EL (cell line): ENCODE measurements around the gene LEKR1.
"Not testable (repeated sequence)": the region's sequence is repeated elsewhere in the genome, so short reads cannot be mapped to it uniquely, and the experiment has no call there.

ENCODE experiments used
- DNase-seq: peaks from one replicate; pipeline ENCODE4 v3.0.0-alpha.2; 2016

The LEKR1 gene

DNA sequence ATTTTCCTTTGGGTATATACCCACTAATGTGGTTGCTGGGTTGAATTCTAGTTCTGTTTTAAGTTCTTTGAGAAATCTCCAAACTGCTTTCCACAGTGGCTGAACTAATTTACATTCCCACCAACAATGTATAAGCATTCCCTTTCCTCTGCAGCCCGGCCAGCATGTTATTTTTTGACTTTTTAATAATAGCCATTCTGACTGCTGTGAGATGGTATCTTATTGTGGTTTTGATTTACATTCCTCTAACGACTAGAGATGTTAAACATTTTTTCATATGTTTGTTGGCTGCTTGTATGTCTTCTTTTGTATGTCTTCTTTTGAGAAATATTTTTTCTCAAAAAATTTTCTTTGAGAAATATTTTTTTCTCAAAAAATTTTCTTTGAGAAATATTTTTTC, 84.7 kb downstream of the LEKR1 start:
- peak; percentile 50 for DNase-seq

DNA sequence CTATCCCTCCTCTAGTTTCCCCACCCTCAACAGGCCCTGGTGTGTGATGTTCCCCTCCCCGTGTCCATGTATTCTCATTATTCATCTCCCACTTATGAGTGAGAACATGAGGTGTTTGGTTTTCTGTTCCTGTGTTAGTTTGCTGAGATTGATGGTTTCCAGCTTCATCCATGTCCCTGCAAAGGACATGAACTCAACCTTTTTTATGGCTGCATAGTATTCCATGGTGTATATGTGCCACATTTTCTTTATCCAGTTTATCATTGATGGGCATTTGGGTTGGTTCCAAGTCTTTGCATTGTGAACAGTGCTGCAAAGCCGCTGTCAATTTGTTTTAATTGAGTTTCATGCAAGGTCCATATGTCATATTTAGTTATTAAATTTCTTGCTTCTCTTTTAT, 88.1 kb downstream of the LEKR1 start:
- DNase-seq, result not testable (repeated sequence)

DNA sequence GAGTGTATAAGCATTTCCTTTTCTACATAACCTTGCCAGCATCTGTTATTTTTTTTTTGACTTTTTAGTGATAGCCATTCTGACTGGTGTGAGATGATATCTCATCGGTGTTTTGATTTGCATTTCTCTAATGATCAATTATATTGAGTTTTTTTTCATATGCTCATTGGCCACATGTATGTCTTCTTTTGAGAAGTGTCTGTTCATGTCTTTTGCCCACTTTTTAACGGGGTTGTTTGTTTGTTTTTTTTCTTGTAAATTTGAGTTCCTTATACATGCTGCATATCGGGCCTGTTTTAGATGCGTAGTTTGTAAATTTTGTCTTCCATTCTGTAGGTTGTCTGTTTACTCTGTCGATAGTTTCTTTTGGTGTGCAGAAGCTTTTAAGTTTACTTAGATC, 89.2 kb downstream of the LEKR1 start:
- DNase-seq, result no peak

DNA sequence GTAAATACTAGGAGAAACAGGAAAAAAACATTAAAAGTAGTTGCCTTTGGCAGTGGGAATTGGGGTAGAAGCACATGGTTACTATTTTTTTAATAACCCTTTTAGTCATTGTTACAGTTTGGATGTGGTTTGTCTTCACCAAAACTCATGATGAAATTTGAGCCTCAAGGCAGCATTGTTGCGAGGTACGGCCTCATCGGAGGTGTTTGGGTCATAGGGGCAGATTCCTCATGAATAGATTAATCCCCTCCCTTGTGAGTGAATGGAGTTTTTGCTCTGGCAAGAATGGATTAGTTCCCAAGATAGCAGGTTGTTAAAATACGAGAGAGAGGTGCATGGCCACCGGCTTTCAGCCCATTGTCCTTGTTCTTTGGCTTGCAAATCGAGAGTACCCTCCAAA, 92.6 kb downstream of the LEKR1 start:
- peak; percentile 40 for DNase-seq

DNA sequence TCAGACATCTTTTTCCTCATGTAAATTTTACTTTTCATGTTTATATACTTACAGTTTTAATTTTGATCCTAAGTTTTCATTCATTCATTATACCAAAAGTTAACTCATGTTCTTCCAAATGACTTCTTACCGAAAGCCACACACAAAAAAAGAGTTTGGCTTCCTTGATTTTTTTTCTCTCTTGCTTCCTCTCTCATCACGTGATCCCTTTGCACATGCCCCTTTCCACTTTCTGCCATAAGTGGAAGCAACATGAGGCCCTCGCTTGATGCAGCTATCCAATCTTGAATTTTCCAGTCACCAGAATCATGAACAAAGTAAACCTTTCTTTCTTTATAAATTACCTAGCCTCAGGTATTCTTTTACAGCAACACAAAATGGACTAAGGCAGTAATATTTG, 93.7 kb downstream of the LEKR1 start:
- DNase-seq, result no peak

DNA sequence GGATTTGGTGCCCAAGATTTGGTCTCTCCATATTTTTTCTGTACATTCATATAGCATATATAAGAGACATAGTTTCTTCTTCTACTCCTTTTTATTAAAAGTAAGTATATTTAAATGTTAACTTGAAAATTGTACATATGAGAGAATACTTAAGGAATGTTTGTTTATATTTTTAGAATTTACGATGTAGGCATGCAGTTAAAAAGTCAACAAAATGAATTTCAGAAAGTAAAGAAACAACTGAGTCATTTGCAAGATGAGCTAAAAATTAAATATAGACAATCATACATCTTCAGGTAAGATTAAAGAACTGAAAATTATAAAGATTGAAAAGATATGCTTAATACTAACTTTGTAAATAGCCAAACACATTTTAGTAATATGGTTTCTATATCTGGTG, 94.2 kb downstream of the LEKR1 start:
- no peak for DNase-seq

DNA sequence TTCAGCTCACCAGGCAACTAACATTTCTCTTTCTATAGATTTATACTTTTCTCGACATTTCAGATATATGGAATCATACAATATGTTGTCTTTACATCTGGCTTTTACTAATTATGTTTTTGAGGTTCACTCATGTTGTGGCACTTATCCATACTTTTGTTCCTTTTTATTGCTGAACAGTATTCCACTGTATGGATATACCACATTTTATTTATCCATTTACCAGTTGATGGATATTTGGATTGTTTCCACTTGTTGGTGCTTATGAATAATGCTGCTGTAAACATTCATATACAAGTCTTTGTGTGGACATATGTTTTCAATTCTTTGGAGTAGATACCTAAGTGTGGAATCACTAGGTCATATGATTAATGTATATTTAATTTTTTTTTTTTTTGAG, 97.2 kb downstream of the LEKR1 start:
- no peak for DNase-seq

DNA sequence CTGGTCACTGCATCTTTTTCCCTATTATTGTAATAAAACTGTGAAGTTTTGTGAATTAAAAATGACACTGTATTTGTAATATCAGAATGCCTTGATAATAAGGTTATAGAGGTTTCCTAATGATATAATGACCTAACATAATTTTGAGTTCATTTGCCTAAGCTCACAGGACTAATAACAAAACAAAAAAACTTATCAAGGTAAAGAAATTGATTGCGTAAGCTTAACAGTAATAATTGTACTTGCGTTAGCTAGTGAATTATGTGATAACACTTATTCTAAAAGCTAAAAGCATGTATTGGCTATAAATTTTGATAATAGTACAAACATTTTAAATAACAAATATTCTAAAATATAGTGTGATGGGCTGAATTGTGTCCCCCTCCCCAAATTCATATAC, 112.6 kb downstream of the LEKR1 start:
- DNase-seq, result no peak

DNA sequence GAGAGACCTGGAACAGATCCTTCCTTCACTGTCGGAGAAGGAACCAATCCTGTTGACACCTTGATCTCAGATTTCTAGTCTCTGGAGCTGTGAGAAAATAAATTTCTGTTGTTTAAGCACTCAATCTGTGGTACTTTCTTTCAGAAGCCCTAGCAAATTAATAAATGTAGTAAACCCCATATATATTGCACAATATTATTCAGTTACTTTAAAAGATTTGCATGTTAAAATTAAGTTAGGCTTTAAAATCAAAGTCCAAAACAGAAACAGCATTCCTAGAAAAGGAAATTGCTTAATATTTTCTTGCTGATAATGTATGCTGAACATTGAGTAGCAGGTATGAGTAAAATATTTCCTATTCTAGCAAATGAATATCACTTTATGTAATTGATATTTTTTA, 113.2 kb downstream of the LEKR1 start:
- DNase-seq, result no peak

DNA sequence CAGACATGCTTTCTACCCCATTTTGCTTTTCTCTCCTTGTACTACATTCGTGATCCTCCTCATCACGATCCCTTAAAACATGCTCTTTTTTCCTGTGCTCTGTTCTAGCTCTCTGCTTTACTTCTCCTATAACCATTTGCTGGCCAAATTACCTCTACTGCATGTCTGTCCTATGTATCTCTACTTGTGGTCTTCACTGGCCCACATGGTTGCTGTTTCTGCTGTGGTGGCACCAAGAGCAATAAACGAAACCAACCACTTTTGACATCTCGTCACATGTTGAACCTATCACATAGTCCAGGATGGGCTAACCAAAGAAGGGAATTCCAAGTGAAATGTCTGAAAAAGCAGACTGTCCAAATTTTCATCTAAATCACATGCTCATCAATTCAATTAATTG, 115.2 kb downstream of the LEKR1 start:
- DNase-seq, result no peak

DNA sequence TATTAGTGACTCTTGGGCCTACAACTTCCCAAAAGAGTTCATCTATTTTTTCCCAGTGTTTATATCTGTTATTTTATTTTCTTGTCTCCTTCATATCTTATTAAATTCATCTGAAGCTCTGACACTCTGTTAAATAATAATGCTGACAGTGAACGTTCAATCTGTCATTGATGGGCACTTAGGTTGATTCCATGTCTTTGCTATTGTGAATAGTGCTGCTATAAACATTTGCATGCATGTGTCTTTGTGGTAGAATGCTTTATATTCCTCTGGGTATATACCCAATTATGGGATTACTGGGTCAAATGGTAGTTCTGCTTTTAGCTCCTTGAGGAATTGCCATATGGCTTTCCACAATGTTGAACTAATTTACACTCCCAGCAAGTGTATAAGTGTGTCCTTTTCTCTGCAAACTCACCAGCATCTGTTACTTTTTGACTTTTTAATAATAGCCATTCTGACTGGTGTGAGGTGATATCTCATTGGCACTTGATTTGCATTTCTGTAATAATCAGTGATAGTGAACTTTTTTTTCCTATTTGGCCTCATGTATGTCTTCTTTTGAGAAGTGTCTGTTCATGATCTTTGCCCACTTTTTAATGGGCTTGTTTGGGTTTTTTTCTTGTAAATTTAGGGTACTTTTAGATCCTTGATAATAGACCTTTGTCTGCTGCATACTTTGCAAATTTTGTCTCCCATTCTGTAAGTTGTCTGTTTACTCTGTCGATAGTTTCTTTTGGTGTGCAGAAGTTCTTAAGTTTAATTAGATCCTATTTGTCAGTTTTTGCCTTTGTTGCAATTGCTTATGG, 122.5 kb downstream of the LEKR1 start:
- no peak for DNase-seq

DNA sequence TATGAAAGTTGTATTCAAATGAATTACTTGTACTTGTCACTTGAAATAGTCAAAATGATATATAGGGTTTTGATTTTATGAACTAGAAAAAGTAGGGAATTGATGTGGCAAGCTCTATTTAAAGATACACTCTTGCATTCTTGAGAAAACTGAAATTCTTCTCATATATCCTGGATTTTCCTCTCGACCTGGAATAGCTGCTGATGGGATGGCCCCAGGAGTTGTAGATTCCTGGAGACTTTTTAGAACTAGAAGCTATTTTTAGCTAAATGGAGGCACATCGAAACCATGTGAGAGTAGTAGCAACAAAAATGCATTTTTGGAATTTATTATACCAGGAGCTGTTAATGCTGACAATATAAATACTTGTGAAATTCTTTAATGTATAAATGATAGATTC, 125.9 kb downstream of the LEKR1 start:
- no peak for DNase-seq

DNA sequence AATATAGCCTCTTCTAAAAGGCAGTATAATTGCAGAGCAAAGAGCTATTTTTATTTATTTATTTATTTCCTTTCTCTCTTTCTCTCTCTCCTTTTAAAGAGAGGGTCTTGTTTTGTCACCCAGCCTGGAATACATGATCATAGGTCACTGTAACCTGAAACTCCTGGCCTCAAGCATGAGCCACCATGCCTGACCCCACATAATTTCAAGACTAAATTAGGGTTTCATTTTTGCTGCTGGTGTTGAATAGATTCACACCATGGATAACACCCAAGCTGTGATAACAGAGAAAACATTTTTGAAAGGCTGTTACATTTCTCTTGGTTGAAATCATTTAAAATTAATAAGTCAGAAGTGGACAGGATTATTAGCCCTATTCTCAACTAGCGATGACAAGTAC, 131.6 kb downstream of the LEKR1 start:
- no peak for DNase-seq

DNA sequence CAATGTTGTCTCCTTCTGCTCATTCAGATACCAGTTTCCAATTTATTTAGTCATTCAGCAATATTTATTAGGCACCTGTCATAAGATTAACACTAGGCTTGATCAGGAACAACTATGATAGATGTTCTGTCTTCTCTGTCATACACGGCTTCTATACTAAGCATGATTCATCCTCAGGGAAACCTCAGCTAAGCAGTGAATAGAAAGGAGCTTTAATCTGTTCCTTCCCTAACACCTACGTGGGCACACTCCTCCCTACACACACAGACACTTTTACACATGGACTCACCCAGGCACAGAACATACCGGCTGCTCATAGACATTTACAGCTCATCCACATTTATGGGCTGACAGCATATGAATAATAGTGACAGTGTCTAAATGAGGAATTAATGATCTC, 136.9 kb downstream of the LEKR1 start:
- DNase-seq, result no peak

DNA sequence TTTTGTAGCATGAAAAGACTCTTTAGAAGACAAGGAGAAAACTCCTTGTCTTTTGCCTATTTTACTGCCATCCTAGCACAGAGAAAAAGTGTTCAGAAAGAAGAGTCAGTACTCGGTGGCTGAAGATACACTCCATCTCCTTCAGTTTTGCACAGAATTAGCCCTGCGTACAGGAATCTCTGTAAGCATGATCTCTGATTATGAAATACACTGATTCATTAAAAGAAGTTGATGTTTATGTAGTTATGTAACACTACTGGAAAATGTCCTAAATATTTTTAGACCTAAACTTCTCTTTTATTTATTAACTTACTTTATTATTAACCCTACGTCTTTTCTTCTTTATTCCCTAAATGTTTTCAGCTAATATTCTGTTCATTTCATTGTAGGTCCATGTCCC, 138.4 kb downstream of the LEKR1 start:
- no peak for DNase-seq

DNA sequence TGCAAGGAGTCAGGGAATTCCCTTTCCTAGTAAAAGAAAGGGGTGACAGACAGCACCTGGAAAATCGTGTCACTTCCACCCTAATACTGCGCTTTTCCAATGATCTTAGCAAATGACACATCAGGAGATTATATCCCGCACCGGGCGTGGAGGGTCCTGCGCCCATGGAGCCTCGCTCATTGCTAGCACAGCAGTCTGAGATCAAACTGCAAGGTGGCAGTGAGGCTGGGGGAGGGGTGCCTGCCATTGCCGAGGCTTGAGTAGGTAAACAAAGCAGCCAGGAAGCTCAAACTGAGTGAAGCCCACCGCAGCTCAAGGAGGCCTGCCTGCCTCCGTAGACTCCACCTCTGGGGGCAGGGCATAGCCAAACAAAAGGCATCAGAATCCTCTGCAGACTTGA, 140.2 kb downstream of the LEKR1 start:
- DNase-seq, result not testable (repeated sequence)

DNA sequence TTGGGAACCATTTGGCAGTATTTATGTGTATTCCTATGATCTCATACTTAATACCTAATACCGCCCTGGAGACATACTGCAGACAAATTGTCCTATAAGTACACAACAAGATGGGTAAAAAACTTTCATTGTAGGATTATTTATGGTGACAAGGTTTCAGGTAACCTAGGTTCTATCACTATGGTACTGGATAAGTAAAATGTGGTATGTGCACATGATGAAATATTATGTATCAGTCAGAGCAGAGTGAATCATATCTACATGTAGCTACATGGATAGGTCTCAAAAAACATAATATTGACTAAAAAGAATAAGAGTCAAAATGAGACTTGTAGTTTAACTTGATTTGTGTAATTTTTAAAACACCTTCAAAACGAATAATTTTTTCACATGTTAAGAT, 147.8 kb downstream of the LEKR1 start:
- DNase-seq, result no peak

DNA sequence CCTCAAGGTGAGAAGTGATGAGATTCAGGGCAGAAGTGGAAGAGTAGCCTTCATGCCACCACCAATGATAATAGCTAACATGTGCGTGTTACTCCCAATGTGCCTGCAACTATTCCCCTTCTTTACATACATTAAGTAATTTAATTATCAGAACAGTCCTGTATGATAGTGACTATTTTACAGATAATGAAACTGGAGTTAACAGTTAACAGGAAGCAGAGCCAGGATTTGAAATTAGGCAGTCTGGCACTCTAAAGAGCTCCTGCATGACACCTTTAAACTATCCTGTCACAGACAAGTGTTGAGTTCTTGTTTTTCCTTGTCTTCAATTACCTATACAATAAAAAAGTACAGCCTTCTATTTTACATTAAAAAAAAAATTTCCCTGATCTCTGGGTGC, 148.8 kb downstream of the LEKR1 start:
- no peak for DNase-seq

DNA sequence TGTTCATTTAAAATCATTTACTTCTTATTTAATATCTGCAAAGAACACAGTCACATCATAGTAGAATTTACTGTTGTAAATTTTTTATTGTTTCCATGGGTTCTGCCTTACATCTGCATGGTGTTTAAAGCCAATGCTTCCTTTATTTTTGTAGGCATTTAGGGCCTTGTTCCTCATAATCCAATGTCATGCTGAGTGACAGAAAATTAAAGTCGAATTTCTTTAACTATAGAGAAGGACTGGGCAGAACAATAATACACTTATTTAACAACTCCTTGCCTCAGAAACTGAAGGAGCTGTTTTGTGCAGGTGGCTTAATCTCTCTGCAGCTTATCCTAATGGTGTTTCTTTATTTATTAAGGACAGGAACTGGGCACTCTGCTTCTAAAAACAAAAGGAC, 149.6 kb downstream of the LEKR1 start:
- DNase-seq, result no peak

DNA sequence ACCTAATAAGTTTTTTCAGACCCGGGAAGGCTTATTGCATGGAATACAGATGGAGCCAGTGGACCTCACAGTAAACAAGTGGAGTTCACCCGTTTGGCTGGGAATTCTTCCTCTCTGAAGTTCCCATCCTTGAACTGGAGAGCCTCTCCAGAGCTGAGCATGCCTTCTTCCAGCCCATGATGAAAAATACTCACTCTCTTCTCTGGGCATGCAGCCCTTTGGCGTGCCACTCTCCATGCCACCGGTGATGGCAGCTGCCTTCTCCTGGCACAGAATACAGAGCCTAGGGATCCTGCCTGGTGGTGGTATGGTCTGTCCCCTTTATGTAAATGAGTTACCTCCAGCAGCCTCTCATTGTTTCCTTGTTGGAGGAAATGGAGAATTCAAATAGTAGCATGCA, 150.8 kb downstream of the LEKR1 start:
- no peak for DNase-seq

DNA sequence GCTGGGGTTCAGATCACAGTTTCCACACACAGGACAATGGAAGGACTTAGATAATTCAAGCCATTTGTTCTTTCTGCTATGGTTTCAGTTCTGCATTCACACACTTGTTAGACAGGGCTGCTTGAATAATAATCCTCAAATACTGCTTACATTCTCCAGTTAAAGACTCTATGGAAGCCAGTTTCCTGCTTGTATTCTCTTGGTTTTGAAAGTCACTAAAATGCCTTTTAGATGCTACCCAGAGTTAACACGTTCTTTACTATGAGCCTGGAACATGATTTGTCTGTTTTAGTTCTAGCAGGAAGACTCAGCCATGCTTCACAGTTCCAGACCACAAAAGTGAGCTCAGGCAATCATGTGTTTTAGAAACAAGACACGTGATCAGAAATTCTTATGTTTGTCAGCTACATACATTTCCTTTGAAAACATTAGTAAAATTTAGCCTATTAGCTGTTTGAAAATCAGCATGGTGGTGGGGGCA, 152.4 kb downstream of the LEKR1 start:
- peak; percentile 3 for DNase-seq

DNA sequence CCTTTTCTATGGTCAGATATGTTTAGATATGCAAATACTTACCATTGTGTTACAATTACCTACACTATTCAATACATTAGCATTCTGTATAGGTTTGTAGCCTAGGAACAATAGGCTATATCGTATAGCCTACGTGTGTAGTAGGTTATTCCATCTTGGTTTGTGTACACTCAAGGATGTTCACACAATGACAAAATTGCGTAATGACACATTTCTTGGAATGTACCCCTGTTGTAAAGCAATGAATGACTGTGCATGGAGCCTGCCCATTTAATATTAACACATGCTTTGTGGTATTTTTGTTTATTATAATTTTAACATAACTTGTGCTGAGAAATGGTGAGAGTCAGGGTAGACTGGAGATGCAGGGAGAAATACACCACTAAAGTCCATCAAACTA, 154.9 kb downstream of the LEKR1 start:
- peak; percentile 3 for DNase-seq

DNA sequence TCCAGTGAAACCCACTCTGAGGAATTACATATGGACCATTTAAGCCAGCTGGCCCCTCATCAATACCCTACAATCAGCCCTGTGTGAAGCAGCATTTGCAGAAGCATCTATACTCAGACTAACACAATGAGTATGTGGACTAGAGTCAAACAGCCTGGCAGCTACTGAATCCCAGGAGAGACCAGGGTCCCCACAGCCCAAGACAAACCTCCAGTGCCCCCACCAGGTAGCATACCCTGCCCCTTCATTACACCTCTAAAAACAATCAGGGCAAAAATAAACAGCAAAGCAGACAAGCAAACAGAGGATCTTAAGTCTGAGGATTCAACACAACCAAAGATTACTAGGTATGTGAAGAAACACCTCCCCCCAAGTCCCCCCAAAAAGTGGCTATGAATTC, 157.4 kb downstream of the LEKR1 start:
- DNase-seq, result no peak

DNA sequence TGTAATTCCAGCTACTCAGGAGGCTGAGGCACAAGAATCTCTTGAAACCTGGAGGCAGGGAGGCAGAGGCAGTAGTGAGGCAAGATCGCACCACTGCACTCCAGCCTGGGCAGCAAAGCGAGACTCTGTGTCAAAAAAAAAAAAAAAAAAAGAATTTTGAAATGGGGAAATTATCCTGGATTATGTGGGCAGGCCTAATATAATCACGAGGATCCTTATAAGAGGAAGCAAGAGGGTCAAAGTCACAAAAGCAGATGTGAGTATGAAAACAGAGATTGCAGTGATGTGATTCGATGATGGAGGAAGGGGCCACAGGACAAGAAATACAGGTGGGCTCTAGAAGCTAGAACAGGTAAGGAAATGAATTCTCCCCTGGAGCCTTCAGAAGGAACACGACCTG, 159.6 kb downstream of the LEKR1 start:
- DNase-seq, result no peak

DNA sequence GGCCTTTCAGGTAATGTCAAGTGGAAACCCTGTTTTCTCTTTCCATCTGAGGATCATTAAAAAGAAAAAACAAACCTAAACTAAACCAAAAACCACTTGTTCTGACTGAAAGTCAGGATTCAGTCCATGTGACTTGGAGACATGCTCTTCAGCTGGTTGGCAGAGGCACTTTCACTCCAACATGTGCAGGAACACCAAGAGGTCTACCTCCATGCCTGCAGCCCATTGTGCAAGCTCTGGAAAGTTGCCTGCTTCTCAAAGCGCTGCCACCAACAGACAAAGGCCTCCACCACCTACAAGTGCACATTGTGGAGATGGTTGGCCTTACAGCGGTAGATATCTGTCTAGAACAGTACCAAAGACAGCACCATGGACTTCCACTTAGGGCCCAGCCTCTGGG, 161.8 kb downstream of the LEKR1 start:
- DNase-seq, result no peak
